ENCODE data around the gene LINGO4.

GRCh38 chr1:151830055-151830454, 24.8 kb upstream of the LINGO4 start:
- TF ChIP-seq POLR2A (IDR thresholded peaks at IDR 0.05; ENCODE audit: low read depth, low read length) = no peak
- no peak for TF ChIP-seq TAF1 (IDR thresholded peaks at IDR 0.05; ENCODE audit: borderline replicate concordance, low read depth, low read length)
- no peak for TF ChIP-seq POLR2AphosphoS5 (IDR thresholded peaks at IDR 0.05; ENCODE audit: low read depth, low read length)
